Stimulated activated CD8-positive, alpha-beta memory T cell treated with anti-CD3 and anti-CD28 coated beads, Interleukin-4, amount 100 ng/mL, for 1 hour (primary cell): ENCODE results near the gene CNIH1.
"Not testable (repeated sequence)": the region's sequence is repeated elsewhere in the genome, so short reads cannot be mapped to it uniquely, and the experiment has no call there.

Experiments used
- DNase-seq, 2 donors: peaks; one replicate each; pipeline ENCODE4 v3.0.0-alpha.2; 2020; ENCODE audit warnings: low read depth in 2 of 2, low spot score in 1 of 2

The CNIH1 gene

GRCh38 chr14:54435500-54435981 is 5.6 kb downstream of the CNIH1 start:
- DNase-seq = no peak

GRCh38 chr14:54428527-54428926 is 12.6 kb downstream of the CNIH1 start:
- no peak for DNase-seq

- DNase-seq = no peak
Measured at GRCh38 chr14:54427871-54428270, 13.3 kb downstream of the CNIH1 start.

- no peak for DNase-seq
Measured at GRCh38 chr14:54425537-54426274, 15.5 kb downstream of the CNIH1 start.

GRCh38 chr14:54425068-54425467 is 16.1 kb downstream of the CNIH1 start:
- no peak for DNase-seq

- DNase-seq = no peak
Measured at GRCh38 chr14:54424479-54424901, 16.7 kb downstream of the CNIH1 start.

GRCh38 chr14:54423991-54424390 is 17.2 kb downstream of the CNIH1 start:
- DNase-seq = no peak

GRCh38 chr14:54420478-54421142 is 20.6 kb downstream of the CNIH1 start:
- no peak for DNase-seq

GRCh38 chr14:54411371-54411770 is 29.8 kb downstream of the CNIH1 start:
- DNase-seq = no peak

GRCh38 chr14:54410215-54410614 is 31.0 kb downstream of the CNIH1 start:
- DNase-seq = no peak

GRCh38 chr14:54403401-54404005 is 37.7 kb downstream of the CNIH1 start:
- not testable (repeated sequence) for DNase-seq

- no peak for DNase-seq
Measured at GRCh38 chr14:54399560-54399959, 41.6 kb downstream of the CNIH1 start.

- peak; percentile 90 to 93 for DNase-seq
Measured at GRCh38 chr14:54396493-54397335, 44.5 kb downstream of the CNIH1 start, which contains the start of gene CDKN3. Gene CDKN3, plus strand, starts transcription at chr14:54397007. Its CDS starts 62 bp downstream, at chr14:54397069.

GRCh38 chr14:54396183-54396492 is 45.0 kb downstream of the CNIH1 start:
- DNase-seq = no peak

- no peak for DNase-seq
Measured at GRCh38 chr14:54395716-54396115, 45.5 kb downstream of the CNIH1 start.

- no peak for DNase-seq
Measured at GRCh38 chr14:54395284-54395683, 45.9 kb downstream of the CNIH1 start.

GRCh38 chr14:54394596-54394995 is 46.6 kb downstream of the CNIH1 start:
- DNase-seq = no peak

- DNase-seq = not testable (repeated sequence)
Measured at GRCh38 chr14:54392986-54393884, 47.9 kb downstream of the CNIH1 start.

GRCh38 chr14:54392131-54392859 is 48.9 kb downstream of the CNIH1 start:
- no peak for DNase-seq

- no peak for DNase-seq
Measured at GRCh38 chr14:54387328-54387727, 53.8 kb downstream of the CNIH1 start.
